ENCODE data around the gene PAX8.
"Not testable (repeated sequence)": the region's sequence is repeated elsewhere in the genome, so short reads cannot be mapped to it uniquely, and the experiment has no call there.

Gene PAX8

GRCh38 chr2:113240150-113240914 lies 38.4 kb downstream of the PAX8 start:
- peaks cover 10% of the 10 kb centered on the region for H3K4me1 Mint-ChIP-seq (ENCODE audit: low read depth)
- no peak overlapping the region for H3K27ac Mint-ChIP-seq
- no peaks in the 10 kb centered on the region for H3K36me3 Mint-ChIP-seq (ENCODE audit: low read depth)
- H3K9me3 Mint-ChIP-seq: no peaks in the 10 kb centered on the region
- H3K4me3 Mint-ChIP-seq: no peak overlapping the region
- H3K27me3 Mint-ChIP-seq (ENCODE audit: low read depth): no peaks in the 10 kb centered on the region

GRCh38 chr2:113238871-113239839 lies 39.6 kb downstream of the PAX8 start:
- H3K4me1 Mint-ChIP-seq (ENCODE audit: low read depth): peaks cover 9% of the 10 kb centered on the region

DNA sequence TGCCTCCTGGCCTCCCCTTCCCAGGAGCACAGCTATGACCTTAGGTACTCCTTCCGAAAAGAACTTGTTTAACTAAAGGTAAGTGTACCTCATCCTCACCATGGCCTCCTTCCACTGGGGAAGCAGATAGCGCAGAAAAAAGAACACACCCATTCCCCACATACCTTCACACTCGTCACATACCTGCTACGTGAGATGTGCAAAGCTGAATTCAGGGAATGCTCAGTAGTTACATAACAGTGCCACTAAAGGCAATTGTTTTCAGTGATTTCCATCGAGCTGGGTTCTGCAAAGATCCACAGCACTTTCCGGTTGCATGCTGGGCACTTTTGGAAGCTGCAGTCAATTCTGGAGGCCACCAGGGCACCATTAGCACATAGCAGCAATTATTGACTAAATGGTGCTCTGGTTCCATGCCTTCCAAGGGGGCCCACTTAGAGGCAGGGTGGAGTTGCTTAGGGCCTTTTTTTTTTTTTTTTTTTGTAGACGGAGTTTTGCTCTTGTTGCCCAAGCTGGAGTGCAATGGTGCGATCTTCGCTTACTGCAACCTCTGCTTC lies 41.0 kb downstream of the PAX8 start:
- no peaks in the 10 kb centered on the region for H3K9me3 Mint-ChIP-seq
- no peaks in the 10 kb centered on the region for H3K27me3 Mint-ChIP-seq (ENCODE audit: low read depth)
- no peaks in the 10 kb centered on the region for H3K36me3 Mint-ChIP-seq (ENCODE audit: low read depth)
- no peak overlapping the region for H3K27ac Mint-ChIP-seq
- no peak overlapping the region for H3K4me3 Mint-ChIP-seq
- H3K4me1 Mint-ChIP-seq (ENCODE audit: low read depth): peaks cover 10% of the 10 kb centered on the region

More at GRCh38 chr2:113238871-113239839, 39.6 kb downstream of the PAX8 start:
- Mint-ChIP-seq H3K36me3 (ENCODE audit: low read depth) (no peaks in the 10 kb centered on the region), H3K9me3 (no peaks in the 10 kb centered on the region), H3K27ac (no peak overlapping the region), H3K27me3 (ENCODE audit: low read depth) (no peaks in the 10 kb centered on the region), H3K4me3 (no peak overlapping the region)

GRCh38 chr2:113236367-113237159 lies 42.2 kb downstream of the PAX8 start:
- Mint-ChIP-seq H3K27me3 (ENCODE audit: low read depth) (no peaks in the 10 kb centered on the region), H3K9me3 (no peaks in the 10 kb centered on the region), H3K4me3 (peak overlapping the region; percentile 73), H3K36me3 (ENCODE audit: low read depth) (no peaks in the 10 kb centered on the region), H3K4me1 (ENCODE audit: low read depth) (peaks cover 10% of the 10 kb centered on the region), H3K27ac (peak overlapping the region; percentile 49)

- H3K27ac Mint-ChIP-seq: peak overlapping the region; percentile 90
- peak overlapping the region; percentile 94 for H3K4me3 Mint-ChIP-seq
- H3K9me3 Mint-ChIP-seq; H3K27me3 Mint-ChIP-seq (ENCODE audit: low read depth); H3K36me3 Mint-ChIP-seq (ENCODE audit: low read depth): not testable (repeated sequence)
- peaks cover 13% of the 10 kb centered on the region for H3K4me1 Mint-ChIP-seq (ENCODE audit: low read depth)
These were observed 43.1 kb downstream of the PAX8 start for GRCh38 chr2:113235347-113236226.

DNA sequence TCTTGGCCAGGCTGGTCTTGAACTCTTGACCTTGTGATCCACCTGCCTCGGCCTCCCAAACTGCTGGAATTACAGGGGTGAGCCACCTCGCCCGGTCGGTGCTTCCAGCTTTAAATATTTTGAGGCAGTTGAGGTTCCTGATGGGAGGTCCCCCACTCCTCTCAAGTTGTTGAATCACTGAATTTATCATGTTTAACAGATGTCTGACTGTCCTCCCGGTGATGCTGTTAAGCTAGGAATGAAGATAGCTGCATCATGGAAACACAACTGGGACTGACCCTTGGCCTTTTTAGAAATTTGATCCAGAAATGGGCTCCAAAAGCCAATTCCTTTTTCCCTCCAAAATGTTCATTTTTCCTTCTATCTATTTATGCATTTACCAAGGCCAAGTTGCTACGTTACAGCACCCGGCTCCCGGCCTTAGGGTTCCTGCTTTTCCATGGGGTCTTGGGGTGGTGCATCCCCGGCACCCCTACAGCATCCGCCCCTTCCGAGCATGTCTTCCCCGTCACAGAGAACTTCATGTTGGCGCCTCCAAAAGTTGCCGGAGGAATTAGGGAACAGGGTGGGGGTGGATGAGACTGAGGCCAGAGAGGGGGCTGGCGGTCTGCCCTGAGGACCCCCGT lies 43.9 kb downstream of the PAX8 start:
- Mint-ChIP-seq H3K4me3 (peak overlapping the region; percentile 94), H3K27me3 (ENCODE audit: low read depth) (no peaks in the 10 kb centered on the region), H3K36me3 (ENCODE audit: low read depth) (no peaks in the 10 kb centered on the region), H3K9me3 (no peaks in the 10 kb centered on the region), H3K27ac (peak overlapping the region; percentile 90), H3K4me1 (ENCODE audit: low read depth) (peaks cover 20% of the 10 kb centered on the region)

DNA sequence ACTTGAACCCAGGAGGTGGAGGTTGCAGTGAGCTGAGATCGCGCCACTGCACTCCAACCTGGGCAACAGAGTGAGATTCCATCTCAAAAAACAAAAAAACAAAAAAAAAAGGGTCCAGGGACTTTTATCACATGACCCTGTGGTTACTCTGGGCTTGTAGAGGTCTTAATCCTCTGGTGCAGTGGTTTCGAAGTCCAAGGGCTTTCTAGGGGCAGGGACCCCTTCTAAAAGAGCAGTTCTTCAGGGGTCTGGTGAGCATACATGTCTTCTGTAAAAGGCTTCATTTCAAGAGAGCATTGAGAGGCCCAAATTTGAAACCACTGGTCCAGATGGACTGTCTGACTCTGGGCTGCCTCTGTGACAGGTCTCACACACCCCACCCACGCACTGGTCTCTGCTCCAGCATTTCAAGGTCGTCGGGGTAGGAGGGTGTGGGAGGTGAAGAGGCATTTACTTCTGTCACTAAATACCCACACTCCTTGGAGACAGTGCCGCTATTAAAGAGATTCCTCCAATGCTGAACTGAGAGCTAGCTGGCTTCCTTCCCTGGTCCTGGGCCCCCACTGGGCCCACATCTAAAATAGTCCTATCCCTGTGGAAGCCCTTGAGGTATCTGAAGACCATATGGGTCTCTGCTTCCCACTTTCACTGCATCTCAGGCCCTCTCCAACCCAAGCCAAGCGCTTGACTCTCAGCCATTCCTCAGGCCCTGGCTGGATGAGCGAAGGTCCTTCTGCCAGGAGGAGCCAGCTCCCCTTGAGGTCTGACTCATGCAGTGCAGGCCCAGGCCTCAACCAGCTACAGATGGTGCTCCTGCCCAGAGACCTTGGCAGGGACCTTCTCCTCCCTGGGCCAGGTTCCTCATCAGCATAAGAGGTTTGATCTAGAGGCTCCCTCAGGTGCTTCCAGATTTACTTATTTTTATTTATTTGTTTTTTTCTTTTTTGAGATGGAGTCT lies 44.8 kb downstream of the PAX8 start:
- Mint-ChIP-seq H3K36me3 (ENCODE audit: low read depth) (no peaks in the 10 kb centered on the region), H3K27me3 (ENCODE audit: low read depth) (no peaks in the 10 kb centered on the region), H3K4me1 (ENCODE audit: low read depth) (peaks cover 25% of the 10 kb centered on the region), H3K4me3 (no peak overlapping the region), H3K9me3 (no peaks in the 10 kb centered on the region), H3K27ac (no peak overlapping the region)

GRCh38 chr2:113232740-113233139 lies 46.0 kb downstream of the PAX8 start:
- no peaks in the 10 kb centered on the region for H3K27me3 Mint-ChIP-seq (ENCODE audit: low read depth)
- no peaks in the 10 kb centered on the region for H3K36me3 Mint-ChIP-seq (ENCODE audit: low read depth)
- no peaks in the 10 kb centered on the region for H3K9me3 Mint-ChIP-seq
- H3K4me3 Mint-ChIP-seq: no peak overlapping the region
- no peak overlapping the region for H3K27ac Mint-ChIP-seq
- H3K4me1 Mint-ChIP-seq (ENCODE audit: low read depth): peaks cover 32% of the 10 kb centered on the region

- no peak overlapping the region for H3K27ac Mint-ChIP-seq
- no peaks in the 10 kb centered on the region for H3K9me3 Mint-ChIP-seq
- H3K4me3 Mint-ChIP-seq: no peak overlapping the region
- H3K4me1 Mint-ChIP-seq (ENCODE audit: low read depth): peaks cover 32% of the 10 kb centered on the region
- no peaks in the 10 kb centered on the region for H3K36me3 Mint-ChIP-seq (ENCODE audit: low read depth)
- no peaks in the 10 kb centered on the region for H3K27me3 Mint-ChIP-seq (ENCODE audit: low read depth)
These were observed 46.6 kb downstream of the PAX8 start for GRCh38 chr2:113232123-113232522.

- no peak overlapping the region for H3K4me3 Mint-ChIP-seq
- H3K27me3 Mint-ChIP-seq (ENCODE audit: low read depth): no peaks in the 10 kb centered on the region
- no peaks in the 10 kb centered on the region for H3K36me3 Mint-ChIP-seq (ENCODE audit: low read depth)
- H3K9me3 Mint-ChIP-seq: no peaks in the 10 kb centered on the region
- peaks cover 30% of the 10 kb centered on the region for H3K4me1 Mint-ChIP-seq (ENCODE audit: low read depth)
- H3K27ac Mint-ChIP-seq: no peak overlapping the region
These were observed 47.7 kb downstream of the PAX8 start for GRCh38 chr2:113231064-113231463.

- Mint-ChIP-seq H3K9me3 (no peaks in the 10 kb centered on the region), H3K27me3 (ENCODE audit: low read depth) (no peaks in the 10 kb centered on the region), H3K36me3 (ENCODE audit: low read depth) (no peaks in the 10 kb centered on the region), H3K4me1 (ENCODE audit: low read depth) (peaks cover 30% of the 10 kb centered on the region), H3K4me3 (peak overlapping the region; percentile 51), H3K27ac (peak overlapping the region; percentile 83)
These were observed 48.2 kb downstream of the PAX8 start for GRCh38 chr2:113230531-113230930.

DNA sequence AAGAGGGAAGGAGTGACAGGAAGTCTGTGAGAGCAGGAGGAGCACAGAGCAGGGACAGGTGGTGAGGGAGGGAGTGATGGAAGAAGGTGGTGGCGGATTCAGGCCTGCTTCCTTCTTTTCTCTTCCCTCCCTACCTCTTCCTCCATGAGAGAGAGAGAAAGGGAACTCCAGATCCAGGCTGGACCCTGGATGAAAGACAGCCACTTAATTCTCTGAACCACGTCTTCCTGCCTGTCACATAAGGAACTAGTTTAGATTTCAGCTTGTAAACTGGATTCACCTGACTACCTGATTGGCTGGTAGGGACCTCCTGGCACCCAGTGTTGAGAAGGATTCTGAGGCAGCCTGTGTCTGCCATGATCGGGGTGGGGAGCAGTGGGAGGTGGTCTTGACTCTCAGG lies 48.9 kb downstream of the PAX8 start:
- H3K4me1 Mint-ChIP-seq (ENCODE audit: low read depth): peaks cover 31% of the 10 kb centered on the region
- H3K36me3 Mint-ChIP-seq (ENCODE audit: low read depth): no peaks in the 10 kb centered on the region
- no peaks in the 10 kb centered on the region for H3K9me3 Mint-ChIP-seq

More for the DNA sequence above, 48.9 kb downstream of the PAX8 start:
- Mint-ChIP-seq H3K27ac (no peak overlapping the region), H3K4me3 (no peak overlapping the region), H3K27me3 (ENCODE audit: low read depth) (no peaks in the 10 kb centered on the region)

Measured in T-helper 1 cell treated with Interleukin-12 subunit alpha and Interleukin-12 subunit beta and Interleukin-4 antibody, amounts not matched to agents 30 μg/mL and 1 μg/mL, for 36 hours (primary cell).